ENCODE results near the gene ANOS1. TPM values are rescaled to one million over a fixed set of nuclear protein-coding genes. Genes with fewer than 3 reads are reported as not detected.
A peak's percentile ranks its signal among the peaks of the same experiment; 100 is the strongest.

The ANOS1 gene
- total and polyA plus RNA-seq, 11 donors: 0.76 to 9.5 (median 5.2) TPM

GRCh38 chrX:8627796-8628195, 104.1 kb downstream of the ANOS1 start:
- intact Hi-C loops (cut with DNase I): no loop called here
- H3K36me3 ChIP-seq: no peaks in the 10 kb centered on the region
- no peak for ATAC-seq

DNA sequence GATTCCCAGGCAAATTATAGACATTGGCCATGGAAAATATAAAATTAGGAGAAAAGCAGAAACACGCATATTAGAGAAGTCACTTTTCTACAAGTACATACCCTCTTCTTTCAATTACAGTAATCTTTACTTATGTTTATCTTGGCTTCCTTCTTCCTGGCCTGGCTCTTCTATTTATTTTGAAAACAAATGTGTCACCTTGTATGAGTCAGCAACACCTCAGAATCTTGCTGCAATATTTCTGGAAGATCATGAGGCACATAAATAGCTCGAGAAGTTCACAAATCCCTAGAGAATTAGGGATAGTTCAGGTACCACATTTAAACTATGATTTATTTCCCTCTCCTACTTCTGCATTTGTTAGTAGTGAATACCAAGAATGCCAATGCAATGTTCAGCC, 124.6 kb downstream of the ANOS1 start:
- H3K27me3 ChIP-seq: no peaks in the 10 kb centered on the region
- no peak for TF ChIP-seq POLR2A (IDR thresholded peaks at IDR 0.05)
- ATAC-seq: peak in 1 of 4 donors; percentile 45
- H3K4me1 ChIP-seq: no peaks in the 10 kb centered on the region
- no peak overlapping the region for H3K4me3 ChIP-seq
- H3K36me3 ChIP-seq: no peaks in the 10 kb centered on the region
- H3K27ac ChIP-seq: no peak overlapping the region
- DNase-seq: no peak
- intact Hi-C loops (cut with DNase I): no loop called here
- H3K9me3 ChIP-seq: peaks cover 0 to 33% (median 10%) of the 10 kb centered on the region in 12 donors
- WGBS, 4 donors: 28 to 55% (median 50%) methylated on average over 2 of the region's 2 CpGs

More at GRCh38 chrX:8627796-8628195, 104.1 kb downstream of the ANOS1 start:
- TF ChIP-seq POLR2A (IDR thresholded peaks at IDR 0.05): no peak
- TF ChIP-seq, protein P1, sequence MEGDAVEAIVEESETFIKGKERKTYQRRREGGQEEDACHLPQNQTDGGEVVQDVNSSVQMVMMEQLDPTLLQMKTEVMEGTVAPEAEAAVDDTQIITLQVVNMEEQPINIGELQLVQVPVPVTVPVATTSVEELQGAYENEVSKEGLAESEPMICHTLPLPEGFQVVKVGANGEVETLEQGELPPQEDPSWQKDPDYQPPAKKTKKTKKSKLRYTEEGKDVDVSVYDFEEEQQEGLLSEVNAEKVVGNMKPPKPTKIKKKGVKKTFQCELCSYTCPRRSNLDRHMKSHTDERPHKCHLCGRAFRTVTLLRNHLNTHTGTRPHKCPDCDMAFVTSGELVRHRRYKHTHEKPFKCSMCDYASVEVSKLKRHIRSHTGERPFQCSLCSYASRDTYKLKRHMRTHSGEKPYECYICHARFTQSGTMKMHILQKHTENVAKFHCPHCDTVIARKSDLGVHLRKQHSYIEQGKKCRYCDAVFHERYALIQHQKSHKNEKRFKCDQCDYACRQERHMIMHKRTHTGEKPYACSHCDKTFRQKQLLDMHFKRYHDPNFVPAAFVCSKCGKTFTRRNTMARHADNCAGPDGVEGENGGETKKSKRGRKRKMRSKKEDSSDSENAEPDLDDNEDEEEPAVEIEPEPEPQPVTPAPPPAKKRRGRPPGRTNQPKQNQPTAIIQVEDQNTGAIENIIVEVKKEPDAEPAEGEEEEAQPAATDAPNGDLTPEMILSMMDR (IDR thresholded peaks at IDR 0.05): no peak
- H3K4me3 ChIP-seq: no peak overlapping the region
- no peaks in the 10 kb centered on the region for H3K9me3 ChIP-seq
- no peaks in the 10 kb centered on the region for H3K27me3 ChIP-seq
- no peaks in the 10 kb centered on the region for H3K4me1 ChIP-seq
- H3K27ac ChIP-seq: no peak overlapping the region
- DNase-seq: no peak

DNA sequence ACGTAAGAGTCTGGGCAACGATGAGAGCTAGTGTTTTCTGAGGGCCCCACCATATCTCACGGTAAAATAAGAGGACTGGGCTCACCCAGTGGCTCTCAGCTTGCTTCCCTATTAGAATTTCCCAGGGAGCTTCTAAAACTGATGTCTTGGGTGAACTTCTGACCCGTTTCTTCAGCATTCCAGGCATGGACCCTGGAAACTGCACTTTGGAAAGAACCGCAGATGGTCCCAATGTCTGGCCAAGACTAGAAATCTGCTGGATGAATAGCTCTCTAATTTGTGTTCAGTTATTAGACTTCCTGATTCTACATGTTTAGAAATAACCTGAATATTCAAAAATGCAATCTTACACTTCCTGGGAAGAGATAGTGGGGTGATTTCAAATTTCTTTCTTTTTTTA, 127.8 kb downstream of the ANOS1 start:
- no peaks in the 10 kb centered on the region for H3K27me3 ChIP-seq
- intact Hi-C loops (cut with DNase I): no loop called here
- TF ChIP-seq, protein P1 (IDR thresholded peaks at IDR 0.05): no peak
- no peak for TF ChIP-seq POLR2A (IDR thresholded peaks at IDR 0.05)
- no peaks in the 10 kb centered on the region for H3K36me3 ChIP-seq
- H3K27ac ChIP-seq: no peak overlapping the region
- no peak for ATAC-seq
- no peak for DNase-seq
- 82 to 86% (median 85%) methylated on average over 5 of the region's 5 CpGs for WGBS, 4 donors
- H3K9me3 ChIP-seq: peaks cover 0 to 6% (median 0%) of the 10 kb centered on the region in 12 donors
- H3K4me3 ChIP-seq: no peak overlapping the region
- no peaks in the 10 kb centered on the region for H3K4me1 ChIP-seq

GRCh38 chrX:8591501-8591900, 140.4 kb downstream of the ANOS1 start:
- Histone ChIP-seq H3K27me3 (no peaks in the 10 kb centered on the region), H3K9me3 (no peaks in the 10 kb centered on the region), H3K36me3 (peaks cover 0 to 2% (median 0%) of the 10 kb centered on the region in 9 donors), H3K4me3 (no peak overlapping the region), H3K4me1 (no peaks in the 10 kb centered on the region), H3K27ac (no peak overlapping the region)
- ATAC-seq: no peak
- intact Hi-C loops (cut with DNase I): no loop called here
- TF ChIP-seq, protein P1 (IDR thresholded peaks at IDR 0.05): no peak
- TF ChIP-seq POLR2A (IDR thresholded peaks at IDR 0.05): no peak
- WGBS, 4 donors: 92 to 97% (median 95%) methylated on average over 4 of the region's 4 CpGs
- no peak for DNase-seq

GRCh38 chrX:8586953-8587352, 145.0 kb downstream of the ANOS1 start:
- H3K4me1 ChIP-seq: no peaks in the 10 kb centered on the region
- no peak for DNase-seq
- H3K9me3 ChIP-seq: no peaks in the 10 kb centered on the region
- TF ChIP-seq, protein P1 (IDR thresholded peaks at IDR 0.05): no peak
- no peak for TF ChIP-seq POLR2A (IDR thresholded peaks at IDR 0.05)
- H3K27ac ChIP-seq: no peak overlapping the region
- ATAC-seq: no peak
- no peaks in the 10 kb centered on the region for H3K27me3 ChIP-seq
- intact Hi-C loops (cut with DNase I): no loop called here
- no peaks in the 10 kb centered on the region for H3K36me3 ChIP-seq
- no peak overlapping the region for H3K4me3 ChIP-seq

All from heart left ventricle (tissue), 16 donors.